Natural killer cell (primary cell): ENCODE data around the gene S100A9. TPM values are rescaled to one million over a fixed set of nuclear protein-coding genes. Genes with fewer than 3 reads are reported as not detected.

Experiments
- ATAC-seq, 3 donors: fragments of 150-1000 bp in 2 of 3; fragments of 200-7000 bp in 1 of 3; cut with Tn5 transposase; 1 replicate in 1 of 3; 2 replicates in 2 of 3; pipeline ENCODE4 v1.10.0; 2021; ENCODE audit warnings: mild to moderate bottlenecking in 2 of 3, moderate library complexity in 2 of 3
- DNase-seq, 2 donors: peaks; one replicate each; pipeline versions ENCODE4 v3.0.0 to v3.0.0-alpha.2; 2013 to 2021; ENCODE audit warnings: mixed read lengths in 1 of 2
- H3K27ac ChIP-seq: one replicate; pipeline ENCODE4 v1.5.1; 2013; ENCODE audit warnings: mild to moderate bottlenecking, low read length
- H3K27me3 ChIP-seq: one replicate; pipeline ENCODE4 v1.6.1; 2013; ENCODE audit warnings: low read length; ENCODE audit not compliant: control insufficient read depth, insufficient read depth
- H3K36me3 ChIP-seq: one replicate; pipeline ENCODE4 v1.6.1; 2013; ENCODE audit warnings: low read length; ENCODE audit not compliant: control insufficient read depth, insufficient read depth
- H3K4me1 ChIP-seq: one replicate; pipeline ENCODE4 v1.6.1; 2013; ENCODE audit warnings: low read length; ENCODE audit not compliant: control insufficient read depth, insufficient read depth
- H3K4me3 ChIP-seq: one replicate; pipeline ENCODE4 v1.5.1; 2013; ENCODE audit warnings: low read length
- H3K9me3 ChIP-seq: one replicate; pipeline ENCODE4 v1.6.1; 2013; ENCODE audit warnings: low read length; ENCODE audit not compliant: control insufficient read depth, insufficient read depth
- H3K27ac Mint-ChIP-seq, 2 donors: one replicate each; pipeline ENCODE4 v1.8.0; 2022; ENCODE audit warnings: mild to moderate bottlenecking in 2 of 2, mixed read lengths in 2 of 2, moderate library complexity in 1 of 2
- H3K27me3 Mint-ChIP-seq, 2 donors: one replicate each; pipeline ENCODE4 v1.8.0; 2022; ENCODE audit warnings: low read depth in 2 of 2, mixed read lengths in 2 of 2
- H3K36me3 Mint-ChIP-seq: one replicate; pipeline ENCODE4 v1.8.0; 2022; ENCODE audit warnings: mixed read lengths
- H3K4me1 Mint-ChIP-seq, 2 donors: one replicate each; pipeline ENCODE4 v1.8.0; 2022; ENCODE audit warnings: mixed read lengths in 2 of 2
- H3K4me3 Mint-ChIP-seq: one replicate; pipeline ENCODE4 v1.8.0; 2022; ENCODE audit warnings: mild to moderate bottlenecking, moderate library complexity, mixed read lengths
- H3K9me3 Mint-ChIP-seq, 2 donors: one replicate each; pipeline ENCODE4 v1.8.0; 2022; ENCODE audit warnings: mixed read lengths in 2 of 2
- WGBS: methylation state at CpG from one replicate; pipeline ENCODE4 v1.1.7; 2013; ENCODE audit warnings: missing lambda C conversion rate; ENCODE audit not compliant: insufficient coverage; 5-methylcytosine and 5-hydroxymethylcytosine counted together
- intact Hi-C: fragments of 100-400 bp; cut with micrococcal nuclease; formaldehyde crosslinking; loops from one replicate; pipeline ENCODE4 v1.14.2; 2022
- total RNA-seq, 4 donors: library from RNA; stranded (reverse); fragments of 120-200 nt in 1 of 4; gene quantifications; one replicate each; pipeline versions ENCODE4 v1.2.3 to v1.2.4, GENCODE V29; 2013 to 2022
- TF ChIP-seq, protein P1 (sequence below): fragments of 200-600 bp; IDR thresholded peaks from one replicate; pipeline ENCODE4 v1.8.0; 2022; ENCODE audit warnings: antibody characterized with exemption

S100A9 gene
- total RNA-seq, 3 donors from 2014 or later (not counting 1 experiment from before 2014, with no cell fraction given): 13.1 to 334 (median 116) TPM

DNA sequence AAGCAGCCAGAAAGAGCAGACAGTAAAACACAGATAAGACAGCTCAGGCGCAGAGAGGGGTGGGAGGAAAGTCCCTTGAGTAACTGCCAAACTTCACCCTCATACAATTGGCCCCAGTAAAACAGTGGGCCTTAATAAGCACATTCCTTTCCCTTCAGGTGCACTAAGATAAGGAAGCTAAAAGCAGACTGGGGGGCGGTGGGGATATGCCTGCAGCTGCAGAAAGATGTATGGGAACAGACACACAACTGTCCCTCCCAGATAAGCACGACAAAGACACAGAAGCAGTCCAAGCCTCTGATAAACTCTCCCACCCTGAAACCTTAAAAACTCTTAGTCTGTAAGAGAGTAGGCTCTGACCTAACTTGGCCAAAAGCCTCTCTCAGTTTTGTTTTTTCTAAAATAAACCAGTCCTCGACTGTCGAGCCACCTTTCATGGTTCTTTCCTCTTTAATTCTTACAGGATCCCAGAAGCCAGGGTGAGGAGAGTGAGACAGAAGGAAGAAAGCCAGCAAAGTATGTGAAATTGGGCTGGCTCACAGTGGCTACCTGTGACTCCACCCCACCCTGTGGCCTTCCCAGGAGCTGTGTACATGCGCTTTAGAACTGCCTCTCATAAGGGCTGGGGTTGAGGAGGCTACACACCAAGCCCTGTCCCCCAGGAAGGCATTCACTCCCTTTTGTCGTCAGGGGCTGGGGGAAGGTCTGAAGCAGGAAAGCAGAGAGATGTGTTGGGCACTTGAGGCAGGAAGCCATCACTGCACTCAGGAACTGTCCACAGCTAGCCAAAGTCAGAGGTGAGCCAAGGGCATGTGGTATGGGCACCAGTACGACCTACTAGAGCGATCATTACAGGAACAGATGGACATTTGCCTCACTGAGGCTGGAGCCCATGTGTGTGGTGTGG is 13.6 kb upstream of the S100A9 start:
- Mint-ChIP-seq H3K4me3 (no peak overlapping the region), H3K27ac (no peak overlapping the region), H3K4me1 (peaks cover 17 to 20% of the 10 kb centered on the region in 2 donors), H3K27me3 (peaks cover 48 to 53% of the 10 kb centered on the region in 2 donors), H3K36me3 (no peaks in the 10 kb centered on the region), H3K9me3 (no peaks in the 10 kb centered on the region)
- ATAC-seq: no peak
- Histone ChIP-seq H3K4me1 (peaks cover 30% of the 10 kb centered on the region), H3K27ac (no peak overlapping the region), H3K36me3 (no peaks in the 10 kb centered on the region), H3K27me3 (peaks cover 5% of the 10 kb centered on the region), H3K9me3 (no peaks in the 10 kb centered on the region), H3K4me3 (no peak overlapping the region)
- intact Hi-C loops: no loop called here
- TF ChIP-seq, protein P1, sequence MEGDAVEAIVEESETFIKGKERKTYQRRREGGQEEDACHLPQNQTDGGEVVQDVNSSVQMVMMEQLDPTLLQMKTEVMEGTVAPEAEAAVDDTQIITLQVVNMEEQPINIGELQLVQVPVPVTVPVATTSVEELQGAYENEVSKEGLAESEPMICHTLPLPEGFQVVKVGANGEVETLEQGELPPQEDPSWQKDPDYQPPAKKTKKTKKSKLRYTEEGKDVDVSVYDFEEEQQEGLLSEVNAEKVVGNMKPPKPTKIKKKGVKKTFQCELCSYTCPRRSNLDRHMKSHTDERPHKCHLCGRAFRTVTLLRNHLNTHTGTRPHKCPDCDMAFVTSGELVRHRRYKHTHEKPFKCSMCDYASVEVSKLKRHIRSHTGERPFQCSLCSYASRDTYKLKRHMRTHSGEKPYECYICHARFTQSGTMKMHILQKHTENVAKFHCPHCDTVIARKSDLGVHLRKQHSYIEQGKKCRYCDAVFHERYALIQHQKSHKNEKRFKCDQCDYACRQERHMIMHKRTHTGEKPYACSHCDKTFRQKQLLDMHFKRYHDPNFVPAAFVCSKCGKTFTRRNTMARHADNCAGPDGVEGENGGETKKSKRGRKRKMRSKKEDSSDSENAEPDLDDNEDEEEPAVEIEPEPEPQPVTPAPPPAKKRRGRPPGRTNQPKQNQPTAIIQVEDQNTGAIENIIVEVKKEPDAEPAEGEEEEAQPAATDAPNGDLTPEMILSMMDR: no peak
- no peak for DNase-seq
- 56% methylated on average over 7 of the region's 9 CpGs for WGBS

DNA sequence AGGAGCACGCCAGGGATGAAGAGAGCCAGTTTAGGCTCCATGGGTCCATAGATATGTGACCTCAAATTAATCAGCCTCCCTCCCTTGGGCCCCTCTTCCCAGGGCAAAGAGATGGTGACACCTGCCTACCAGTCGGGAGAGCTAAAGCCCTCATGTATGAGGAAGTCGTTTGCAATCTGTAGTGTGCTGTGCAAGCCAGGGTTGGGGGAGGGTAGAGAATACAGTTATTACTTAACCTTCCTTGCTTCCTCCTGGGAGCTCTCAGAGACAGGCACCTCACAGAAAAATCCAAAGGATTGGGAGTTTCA is 13.0 kb upstream of the S100A9 start:
- Mint-ChIP-seq H3K4me1 (peaks cover 17 to 20% of the 10 kb centered on the region in 2 donors), H3K4me3 (no peak overlapping the region), H3K27ac (no peak overlapping the region), H3K36me3 (no peaks in the 10 kb centered on the region), H3K9me3 (no peaks in the 10 kb centered on the region), H3K27me3 (peaks cover 53 to 54% of the 10 kb centered on the region in 2 donors)
- Histone ChIP-seq H3K27me3 (peaks cover 5% of the 10 kb centered on the region), H3K27ac (no peak overlapping the region), H3K9me3 (no peaks in the 10 kb centered on the region), H3K36me3 (no peaks in the 10 kb centered on the region), H3K4me1 (peaks cover 30% of the 10 kb centered on the region), H3K4me3 (no peak overlapping the region)
- no peak for DNase-seq
- TF ChIP-seq, protein P1: no peak
- 0% methylated on average over 2 of the region's 3 CpGs for WGBS
- ATAC-seq: peak in 1 of 3 donors; percentile 44
- intact Hi-C loops: no loop called here

DNA sequence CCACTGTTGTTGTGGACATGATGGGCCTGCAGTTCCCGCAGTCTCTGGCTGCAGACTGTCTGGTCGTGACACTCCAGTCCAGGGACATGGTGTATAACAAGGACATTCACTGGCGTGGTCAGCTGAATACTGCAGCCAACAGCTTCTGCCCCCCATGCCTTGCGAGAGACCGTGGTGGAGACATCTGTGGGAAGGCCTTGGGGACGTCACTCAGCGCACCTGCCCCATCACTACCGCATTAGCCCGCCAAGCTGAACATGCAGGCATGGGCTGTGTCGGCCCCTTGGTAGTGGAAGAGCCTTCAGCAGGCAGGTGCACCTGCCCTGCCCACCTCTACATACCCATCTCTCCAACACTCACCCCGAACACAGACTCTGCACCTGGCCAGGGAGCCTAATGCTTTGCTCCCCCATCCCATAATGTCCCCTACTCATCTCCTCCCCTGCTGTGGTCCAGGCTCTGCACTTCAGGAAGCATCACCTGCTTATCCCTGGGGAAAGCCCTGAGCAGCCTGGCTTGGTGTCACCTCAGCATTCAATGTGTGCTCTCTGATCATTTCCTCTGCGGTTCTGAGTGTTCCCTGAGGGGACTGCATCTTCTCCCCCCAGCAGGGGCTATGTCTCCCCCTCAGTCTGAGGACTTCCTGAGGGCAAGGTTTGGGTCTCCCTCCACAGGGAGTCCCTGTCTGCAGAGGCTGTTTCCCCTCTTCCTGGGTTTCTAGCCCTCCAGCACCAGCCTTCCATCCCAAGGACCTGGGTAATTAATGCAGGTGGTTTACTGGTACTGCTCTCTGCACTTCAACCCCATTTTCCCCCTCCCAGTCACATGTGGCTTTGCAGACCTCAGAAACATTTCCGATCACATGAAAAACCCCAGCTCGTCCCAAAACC is 12.2 kb upstream of the S100A9 start:
- 68% methylated on average over 14 of the region's 14 CpGs for WGBS
- ATAC-seq: peak in 1 of 3 donors; percentile 30
- Histone ChIP-seq H3K27ac (no peak overlapping the region), H3K4me1 (peaks cover 22% of the 10 kb centered on the region), H3K27me3 (peaks cover 5% of the 10 kb centered on the region), H3K36me3 (no peaks in the 10 kb centered on the region), H3K9me3 (no peaks in the 10 kb centered on the region), H3K4me3 (no peak overlapping the region)
- H3K36me3 Mint-ChIP-seq: no peaks in the 10 kb centered on the region
- H3K4me1 Mint-ChIP-seq: peaks cover 17 to 20% of the 10 kb centered on the region in 2 donors
- TF ChIP-seq, protein P1: no peak
- peaks cover 53 to 54% of the 10 kb centered on the region in 2 donors for H3K27me3 Mint-ChIP-seq
- peak in 1 of 2 donors; percentile 46 for DNase-seq
- no peak overlapping the region for H3K4me3 Mint-ChIP-seq
- intact Hi-C loops: no loop called here
- H3K27ac Mint-ChIP-seq: no peak overlapping the region
- H3K9me3 Mint-ChIP-seq: no peaks in the 10 kb centered on the region
